ACHN (cell line): ENCODE measurements around the gene CSPG4.
"Not testable (repeated sequence)": the region's sequence is repeated elsewhere in the genome, so short reads cannot be mapped to it uniquely, and the experiment has no call there.

Experiments used
- DNase-seq: peaks from one replicate; pipeline ENCODE4 v3.0.0-alpha.2; 2015
- in situ Hi-C: cut with HindIII; loops from 2 replicates; pipeline ENCODE4 v1.10.0; 2017; ENCODE audit warnings: low sequenced_read_pairs, low pct_ligation_motif_present, low pct_unique_long_range_greater_than_20kb

The CSPG4 gene

GRCh38 chr15:75747121-75747520 lies 34.5 kb upstream of the CSPG4 start:
- in situ Hi-C loops, DNase-seq: not testable (repeated sequence)

- in situ Hi-C loops: no loop called here
- no peak for DNase-seq
Observed at GRCh38 chr15:75745305-75745704, 32.7 kb upstream of the CSPG4 start.

GRCh38 chr15:75742346-75742745 lies 29.7 kb upstream of the CSPG4 start:
- in situ Hi-C loops, DNase-seq: not testable (repeated sequence)

GRCh38 chr15:75739791-75740190 lies 27.1 kb upstream of the CSPG4 start:
- DNase-seq: no peak
- in situ Hi-C loops: no loop called here

GRCh38 chr15:75738647-75739325 lies 26.1 kb upstream of the CSPG4 start:
- in situ Hi-C loops: no loop called here
- DNase-seq: peak; percentile 90

- no peak for DNase-seq
- in situ Hi-C loops: no loop called here
Observed at GRCh38 chr15:75738014-75738646, 25.5 kb upstream of the CSPG4 start.

GRCh38 chr15:75737116-75738013 lies 24.7 kb upstream of the CSPG4 start:
- DNase-seq, in situ Hi-C loops: not testable (repeated sequence)

- in situ Hi-C loops: no loop called here
- DNase-seq: no peak
Observed at GRCh38 chr15:75736256-75736655, 23.6 kb upstream of the CSPG4 start.

- in situ Hi-C loops, DNase-seq: not testable (repeated sequence)
Observed at GRCh38 chr15:75734861-75735760, 22.5 kb upstream of the CSPG4 start.

- no peak for DNase-seq
- in situ Hi-C loops: no loop called here
Observed at GRCh38 chr15:75733761-75734651, 21.4 kb upstream of the CSPG4 start.

- DNase-seq: peak; percentile 61
- in situ Hi-C loops: no loop called here
Observed at GRCh38 chr15:75732809-75733451, 20.3 kb upstream of the CSPG4 start.

GRCh38 chr15:75732177-75732808 lies 19.6 kb upstream of the CSPG4 start:
- DNase-seq: no peak
- in situ Hi-C loops: no loop called here

GRCh38 chr15:75731248-75732151 lies 18.9 kb upstream of the CSPG4 start:
- no peak for DNase-seq
- in situ Hi-C loops: no loop called here

GRCh38 chr15:75730376-75731247 lies 18.0 kb upstream of the CSPG4 start:
- in situ Hi-C loops, DNase-seq: not testable (repeated sequence)
